Spleen (tissue), 7 donors: ENCODE measurements around the gene LAMA5.

ENCODE experiments used
- CTCF ChIP-seq, 11 experiments: fragments of 200-600 bp in 7 of 11; fragments of 450-650 bp in 4 of 11; sonication (generic) in 4 of 11; IDR thresholded peaks in 8 of 11; conservative IDR thresholded peaks in 3 of 11; 1 replicate in 7 of 11; 2 replicates in 4 of 11; pipeline versions ENCODE4 v1.4.0 to v1.8.0; 2016 to 2021; ENCODE audit warnings: antibody characterized with exemption in 11 of 11, inconsistent platforms in 4 of 11, mild to moderate bottlenecking in 1 of 11
- POLR2A ChIP-seq, 3 donors: fragments of 450-650 bp; IDR thresholded peaks; one replicate each; pipeline ENCODE4 v1.5.1; 2017; ENCODE audit warnings: antibody characterized with exemption in 3 of 3, mild to moderate bottlenecking in 1 of 3
- donor health status: DM: no; HTN: no; CAD: no; lungs with moderate emphysema.
- donor health status: DM: no; HTN: no; CAD: no.
- donor health status: DM: no; HTN: no; CAD: no.

- peak in 9 of 11 experiments; percentile 24 to 66 (median 53) for TF ChIP-seq CTCF (IDR thresholded peaks at IDR 0.05 in 8 of 11, conservative IDR thresholded peaks at IDR 0.05 in 3 of 11)
- TF ChIP-seq POLR2A (IDR thresholded peaks at IDR 0.05), result no peak
Measured at GRCh38 chr20:62376112-62377063, 9.3 kb upstream of the LAMA5 start.
